Heart left ventricle (tissue), 13 donors: ENCODE measurements around the gene BLVRB.

ENCODE experiments used
- CTCF ChIP-seq, 12 donors: fragments of 200-600 bp; sonication (generic) in 4 of 12; IDR thresholded peaks; one replicate each; pipeline versions ENCODE4 v1.5.0 to v1.8.0; 2018 to 2022; ENCODE audit warnings: antibody characterized with exemption in 12 of 12, mild to moderate bottlenecking in 5 of 12
- POLR2A ChIP-seq, 2 donors: fragments of 450-650 bp; IDR thresholded peaks; one replicate each; pipeline ENCODE4 v1.6.1; 2017; ENCODE audit warnings: antibody characterized with exemption in 2 of 2, mild to moderate bottlenecking in 2 of 2, moderate library complexity in 2 of 2
- donor health status: ischemic (EF 13 %, LVEDD 7.1; RV severe dilation, severe dysfunction).
- donor health status: DM: no; HTN: yes; CAD: no.
- donor health status: DM: no; HTN: no; CAD: no.
- donor health status: ischemic (EF 25% LVEDD 6.9; RV normal size, moderate dysfunction).
- donor health status: ischemic (EF 25% LVEDD 5.7; RV mildly dilated, moderate dysfunction).
- donor health status: ischemic (EF 35%, LVEDD 5.7; RV mildly dilated, moderate dysfunction).
- donor health status: nonischemic (EF 11% LVEDD 7.7; RV severe dilation, severe dysfunction).
- donor health status: DM: yes; HTN: yes; CAD: no.
- donor health status: PGD.
- donor health status: ischemic (EF 29% LVEDD 5.4; RV normal size, mild dysfunction).
- donor health status: nonischemic (EF 23%, LVEDD 6.1; RV moderate dilation, normal function).

- TF ChIP-seq CTCF (IDR thresholded peaks at IDR 0.05) (no peak), POLR2A (IDR thresholded peaks at IDR 0.05) (no peak)
Measured at GRCh38 chr19:40417643-40417981, 47.9 kb downstream of the BLVRB start.
